SIG-M5 (cell line): Measurements from ENCODE around the gene CARD16.
A peak's percentile ranks its signal among the peaks of the same experiment; 100 is the strongest.
"Not testable (repeated sequence)": the region's sequence is repeated elsewhere in the genome, so short reads cannot be mapped to it uniquely, and the experiment has no call there.

Experiments used
- DNase-seq: peaks from one replicate; lab custom pipeline; 2025; lab: John Stamatoyannopoulos, UW

Gene CARD16

GRCh38 chr11:105049481-105049880 is 4.3 kb upstream of the CARD16 start:
- no peak for DNase-seq

- no peak for DNase-seq
Observed at GRCh38 chr11:105046898-105047579, 1.9 kb upstream of the CARD16 start.

- DNase-seq: no peak
Observed at GRCh38 chr11:105045676-105046296, 651 bp upstream of the CARD16 start.

GRCh38 chr11:105042178-105042577 is 3.0 kb downstream of the CARD16 start:
- no peak for DNase-seq

- no peak for DNase-seq
Observed at GRCh38 chr11:105040703-105041102, 4.4 kb downstream of the CARD16 start.

- DNase-seq: peak; percentile 28
Observed at GRCh38 chr11:105034813-105035620, 10.1 kb downstream of the CARD16 start, which contains the start of gene CASP1. TSS of gene CASP1 (minus strand) at chr11:105035144. CDS start at chr11:105035113, 31 bp downstream.

DNA sequence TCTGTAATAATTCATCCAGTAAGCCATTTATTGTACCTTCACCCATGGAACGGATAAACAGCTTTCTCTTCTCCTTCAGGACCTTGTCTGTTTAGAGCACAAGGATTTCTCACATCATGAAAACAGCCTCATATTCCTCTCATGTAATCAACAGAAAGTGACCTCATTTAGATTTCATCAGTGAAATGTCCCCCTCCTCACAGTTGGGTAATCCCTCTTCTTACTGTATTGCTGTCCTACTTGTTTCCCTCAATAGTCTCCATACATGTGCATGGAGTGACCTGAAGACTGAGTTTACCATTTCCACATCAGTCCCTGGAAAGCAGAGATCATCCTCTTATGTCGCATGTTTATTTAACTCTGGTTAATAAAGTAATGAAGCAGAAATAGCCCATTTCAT is 10.7 kb downstream of the CARD16 start:
- not testable (repeated sequence) for DNase-seq

- DNase-seq: no peak
Observed at GRCh38 chr11:105033781-105034180, 11.4 kb downstream of the CARD16 start.

DNA sequence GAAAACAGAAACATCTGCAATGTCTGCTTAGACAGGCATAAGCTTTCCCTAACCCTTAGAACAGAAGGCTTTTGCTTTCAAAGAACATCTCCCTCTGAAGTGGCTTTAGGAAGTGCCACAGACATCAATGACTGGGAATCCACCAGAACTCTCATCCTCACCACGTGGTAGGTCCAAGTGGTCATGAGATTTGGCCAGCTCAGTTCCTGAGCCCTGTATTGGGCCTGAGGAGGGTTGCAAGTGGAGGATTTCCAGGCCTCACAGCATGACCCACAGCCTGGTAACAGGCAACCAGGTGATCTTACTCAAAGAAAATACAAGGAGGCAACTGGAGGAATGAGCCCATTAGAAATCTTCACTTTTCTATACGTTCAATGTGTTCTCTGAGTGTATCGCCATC is 11.8 kb downstream of the CARD16 start:
- DNase-seq: no peak

DNA sequence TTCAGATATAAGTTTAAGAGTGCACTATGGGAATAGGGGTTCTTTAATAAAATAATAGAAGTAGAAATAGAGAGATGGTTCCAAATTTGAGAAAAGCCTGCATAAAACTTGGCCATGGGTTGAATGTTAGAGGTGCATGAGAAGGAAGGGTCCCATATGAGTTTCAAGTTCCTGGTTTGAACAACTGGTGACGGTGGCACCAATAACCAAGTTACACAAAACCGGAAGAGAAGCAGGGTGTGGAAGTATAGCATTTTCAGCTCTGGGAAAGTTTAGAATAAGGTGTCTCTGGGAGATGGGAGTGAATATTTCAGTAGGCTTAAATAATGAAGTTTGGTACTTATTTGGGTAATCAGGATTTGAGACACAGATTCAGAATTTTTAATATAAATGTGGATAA is 12.6 kb downstream of the CARD16 start:
- DNase-seq: no peak

- DNase-seq: no peak
Observed at GRCh38 chr11:105027678-105028077, 17.5 kb downstream of the CARD16 start.

DNA sequence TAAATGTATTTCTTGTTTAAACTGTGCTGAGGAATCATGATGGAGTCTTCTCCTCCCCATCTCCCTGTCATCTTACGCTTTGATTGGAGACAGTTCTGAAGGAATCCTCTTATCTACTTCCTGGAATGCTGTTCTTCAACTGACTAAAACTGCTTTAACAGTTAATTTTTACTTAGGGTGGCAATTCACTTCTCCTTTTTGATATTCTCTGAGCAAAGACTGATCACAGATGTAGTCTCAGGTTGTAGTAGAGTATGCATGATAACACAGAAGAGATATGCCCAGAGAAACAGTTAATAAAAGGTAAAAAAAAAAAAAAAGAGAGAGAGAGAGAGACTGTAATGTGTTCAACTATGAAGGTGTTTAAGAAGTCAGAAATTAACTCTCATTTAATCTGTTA is 20.7 kb downstream of the CARD16 start:
- DNase-seq: no peak

- no peak for DNase-seq
Observed at GRCh38 chr11:105023003-105023402, 22.1 kb downstream of the CARD16 start, which contains the start of gene CASP5. TSS of gene CASP5 (minus strand) at chr11:105023168. CDS start at chr11:105023136, 32 bp downstream.

GRCh38 chr11:105022527-105022926 is 22.6 kb downstream of the CARD16 start:
- no peak for DNase-seq

- no peak for DNase-seq
Observed at GRCh38 chr11:105007463-105007862, 37.7 kb downstream of the CARD16 start.

DNA sequence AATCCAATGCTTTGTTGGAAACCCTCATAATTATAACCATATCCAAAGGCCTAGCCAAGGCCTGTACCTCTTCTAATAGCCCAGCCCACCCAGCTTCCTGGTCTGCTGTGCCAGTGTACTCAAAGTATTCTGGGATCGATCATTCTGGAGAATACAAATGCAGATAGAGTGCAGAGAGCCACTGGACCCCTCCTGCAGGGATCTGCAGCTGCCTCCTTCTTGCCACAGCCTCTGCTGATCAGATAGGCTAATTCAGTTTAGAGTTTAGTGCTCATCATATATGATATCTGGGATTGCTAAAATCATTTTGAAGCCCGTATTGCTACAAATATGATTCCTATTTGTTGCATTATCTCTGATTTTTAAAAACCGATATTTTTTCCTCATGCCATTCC is 39.7 kb downstream of the CARD16 start:
- no peak for DNase-seq

DNA sequence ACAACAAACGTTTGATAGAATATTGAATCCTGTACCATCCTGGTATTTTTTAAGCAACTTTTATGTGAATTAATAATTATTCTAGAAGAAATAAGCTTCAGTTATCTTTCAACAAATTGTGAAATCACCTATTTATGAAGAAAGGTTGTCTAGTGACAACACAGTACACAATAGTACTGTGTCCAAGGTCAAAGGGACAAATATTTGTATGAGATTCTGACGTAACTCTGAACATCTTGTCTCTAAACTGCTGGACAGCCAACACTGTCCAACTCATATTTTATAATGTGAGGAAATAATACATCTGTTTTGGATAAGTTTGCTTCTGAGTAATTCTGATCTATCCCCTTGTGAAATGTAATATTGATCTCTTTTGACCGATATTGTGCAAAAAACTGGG is 41.1 kb downstream of the CARD16 start:
- no peak for DNase-seq

DNA sequence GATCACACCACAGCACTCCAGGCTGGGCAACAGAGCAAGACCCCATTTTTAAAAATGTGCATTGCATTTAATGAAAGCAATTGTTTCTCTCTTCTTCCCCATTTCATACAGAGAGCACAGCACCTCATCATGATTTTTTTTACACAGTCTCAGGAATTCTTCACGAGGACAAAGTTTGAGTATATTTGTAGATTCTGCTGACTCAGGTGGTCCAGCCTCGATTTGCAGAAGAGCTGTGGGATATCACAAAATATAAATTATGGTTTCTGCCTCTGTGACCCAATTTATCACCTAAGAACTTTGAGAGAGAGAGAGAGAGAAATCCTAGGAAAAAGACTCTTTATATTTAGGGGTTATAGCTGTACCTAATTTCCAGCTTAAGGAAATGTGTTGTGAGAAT is 42.0 kb downstream of the CARD16 start:
- DNase-seq: no peak

DNA sequence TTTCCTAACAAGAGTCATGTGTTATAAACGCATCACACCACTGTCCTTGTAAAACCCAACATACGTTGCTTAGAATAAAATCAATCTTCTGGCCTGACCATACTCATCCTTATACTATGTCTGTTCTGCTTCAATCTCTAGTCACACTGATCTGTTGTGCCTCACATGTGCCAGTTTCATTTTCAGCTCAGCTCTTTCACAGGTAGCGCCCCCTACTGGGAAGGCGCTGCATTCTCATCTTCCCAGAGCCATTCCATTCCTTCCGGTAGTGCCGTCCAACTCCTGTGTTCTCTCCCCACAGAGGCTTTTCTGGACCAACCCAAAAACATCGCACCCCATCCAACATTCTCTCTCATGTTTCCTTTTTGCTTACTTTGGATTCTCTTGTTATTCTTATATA is 44.3 kb downstream of the CARD16 start:
- DNase-seq: no peak

- no peak for DNase-seq
Observed at GRCh38 chr11:105000167-105000566, 45.0 kb downstream of the CARD16 start.

DNA sequence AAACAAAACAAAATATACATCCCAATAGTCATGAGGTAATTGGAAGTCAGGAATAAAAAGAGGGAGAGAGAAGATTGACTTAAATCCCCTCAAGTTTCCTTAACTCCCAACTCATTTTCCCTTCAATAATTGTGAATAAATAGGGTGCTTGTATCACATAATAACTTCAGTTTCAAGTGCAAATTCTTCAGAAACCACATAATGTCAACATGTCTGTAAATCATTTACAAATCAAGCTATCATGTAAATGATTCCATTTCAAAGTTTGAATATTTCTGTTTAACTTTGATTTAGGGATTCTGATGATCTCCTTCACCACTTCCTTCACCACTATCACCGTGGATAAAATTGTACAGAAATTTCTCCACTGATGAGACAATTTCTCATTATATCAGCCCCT is 45.4 kb downstream of the CARD16 start:
- no peak for DNase-seq

- no peak for DNase-seq
Observed at GRCh38 chr11:104997288-104997687, 47.8 kb downstream of the CARD16 start.

DNA sequence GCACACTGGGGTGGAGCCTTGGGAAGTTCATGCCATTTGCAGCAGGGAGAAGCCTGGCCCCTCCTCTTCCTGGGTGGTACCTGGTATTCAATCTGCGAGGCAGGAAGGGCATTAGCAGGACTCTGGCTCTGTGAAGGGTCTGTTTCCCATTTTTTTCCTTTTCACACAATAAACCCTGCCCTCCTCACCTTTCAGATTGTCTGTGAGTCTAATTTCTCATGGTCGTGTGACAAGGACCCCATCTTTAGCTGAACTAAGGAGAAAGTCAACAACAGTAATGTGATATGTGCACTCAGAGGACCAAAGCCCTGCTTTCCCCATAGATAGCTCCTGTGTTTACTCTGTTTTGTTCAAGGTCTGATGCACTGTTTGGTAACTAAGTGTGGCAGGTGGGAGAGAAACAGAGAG is 50.1 kb downstream of the CARD16 start:
- DNase-seq: no peak
